Activated CD4-positive, alpha-beta memory T cell treated with anti-CD3 and anti-CD28 coated beads for 36 hours (primary cell): Measurements from ENCODE around the gene QRFP. TPM values are rescaled to one million over a fixed set of nuclear protein-coding genes. Genes with fewer than 3 reads are reported as not detected.

Experiments used
- CTCF ChIA-PET: fragments of 350-600 bp; sonication (Branson Sonifier 250); formaldehyde crosslinking; loops from one replicate; lab custom pipeline; 2021; ENCODE audit warnings: antibody characterized with exemption, inconsistent platforms; lab: Charles Lee
- POLR2A ChIA-PET: fragments of 350-600 bp; sonication (Branson Sonifier 250); formaldehyde crosslinking; loops from one replicate; lab custom pipeline; 2021; ENCODE audit warnings: antibody characterized with exemption; lab: Charles Lee
- DNase-seq: peaks from one replicate; pipeline ENCODE4 v3.0.0-alpha.2; 2020
- H3K27ac Mint-ChIP-seq: one replicate; pipeline ENCODE4 v1.8.0; 2021; ENCODE audit warnings: mixed read lengths
- H3K27me3 Mint-ChIP-seq: one replicate; pipeline ENCODE4 v1.8.0; 2021; ENCODE audit warnings: mixed read lengths
- H3K36me3 Mint-ChIP-seq: one replicate; pipeline ENCODE4 v1.8.0; 2021; ENCODE audit warnings: mixed read lengths
- H3K4me1 Mint-ChIP-seq: one replicate; pipeline ENCODE4 v1.8.0; 2021; ENCODE audit warnings: low read depth, mixed read lengths
- H3K4me3 Mint-ChIP-seq: one replicate; pipeline ENCODE4 v1.8.0; 2021; ENCODE audit warnings: mild to moderate bottlenecking, mixed read lengths
- H3K9me3 Mint-ChIP-seq: one replicate; pipeline ENCODE4 v1.8.0; 2021; ENCODE audit warnings: mixed read lengths
- intact Hi-C: fragments of 100-400 bp; cut with micrococcal nuclease; formaldehyde crosslinking; loops from one replicate; pipeline ENCODE4 v1.15.1; 2023
- total RNA-seq, 2 experiments: library from RNA; stranded (reverse); gene quantifications; one replicate each; pipeline ENCODE4 v1.2.3, GENCODE V29; 2021

Gene QRFP
- total RNA-seq, 2 experiments from 2014 or later: not detected

DNA sequence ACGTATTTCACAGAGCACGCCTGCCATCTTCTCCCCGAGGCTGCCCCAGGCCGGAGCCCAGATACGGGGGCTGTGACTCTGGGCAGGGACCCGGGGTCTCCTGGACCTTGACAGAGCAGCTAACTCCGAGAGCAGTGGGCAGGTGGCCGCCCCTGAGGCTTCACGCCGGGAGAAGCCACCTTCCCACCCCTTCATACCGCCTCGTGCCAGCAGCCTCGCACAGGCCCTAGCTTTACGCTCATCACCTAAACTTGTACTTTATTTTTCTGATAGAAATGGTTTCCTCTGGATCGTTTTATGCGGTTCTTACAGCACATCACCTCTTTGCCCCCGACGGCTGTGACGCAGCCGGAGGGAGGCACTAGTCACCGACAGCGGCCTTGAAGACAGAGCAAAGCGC, 9.6 kb downstream of the QRFP start:
- Mint-ChIP-seq H3K4me3 (no peak overlapping the region), H3K4me1 (no peaks in the 10 kb centered on the region), H3K9me3 (no peaks in the 10 kb centered on the region), H3K27me3 (no peaks in the 10 kb centered on the region), H3K36me3 (peaks cover 2% of the 10 kb centered on the region), H3K27ac (no peak overlapping the region)
- CTCF ChIA-PET: no interaction called here
- POLR2A ChIA-PET: no interaction called here
- intact Hi-C loops: no loop called here
- DNase-seq: no peak

- DNase-seq: no peak
- peaks cover 9% of the 10 kb centered on the region for H3K36me3 Mint-ChIP-seq
- no peaks in the 10 kb centered on the region for H3K4me1 Mint-ChIP-seq
- H3K9me3 Mint-ChIP-seq: no peaks in the 10 kb centered on the region
- H3K4me3 Mint-ChIP-seq: no peak overlapping the region
- H3K27ac Mint-ChIP-seq: no peak overlapping the region
- intact Hi-C loops: no loop called here
- CTCF ChIA-PET: no interaction called here
- POLR2A ChIA-PET: no interaction called here
- H3K27me3 Mint-ChIP-seq: no peaks in the 10 kb centered on the region
Observed at GRCh38 chr9:130885484-130886375, 10.9 kb downstream of the QRFP start.

GRCh38 chr9:130884542-130885483, 11.8 kb downstream of the QRFP start:
- Mint-ChIP-seq H3K4me1 (no peaks in the 10 kb centered on the region), H3K27ac (no peak overlapping the region), H3K4me3 (no peak overlapping the region), H3K27me3 (no peaks in the 10 kb centered on the region), H3K9me3 (no peaks in the 10 kb centered on the region), H3K36me3 (peaks cover 11% of the 10 kb centered on the region)
- CTCF ChIA-PET: no interaction called here
- POLR2A ChIA-PET: no interaction called here
- no peak for DNase-seq
- intact Hi-C loops: no loop called here

DNA sequence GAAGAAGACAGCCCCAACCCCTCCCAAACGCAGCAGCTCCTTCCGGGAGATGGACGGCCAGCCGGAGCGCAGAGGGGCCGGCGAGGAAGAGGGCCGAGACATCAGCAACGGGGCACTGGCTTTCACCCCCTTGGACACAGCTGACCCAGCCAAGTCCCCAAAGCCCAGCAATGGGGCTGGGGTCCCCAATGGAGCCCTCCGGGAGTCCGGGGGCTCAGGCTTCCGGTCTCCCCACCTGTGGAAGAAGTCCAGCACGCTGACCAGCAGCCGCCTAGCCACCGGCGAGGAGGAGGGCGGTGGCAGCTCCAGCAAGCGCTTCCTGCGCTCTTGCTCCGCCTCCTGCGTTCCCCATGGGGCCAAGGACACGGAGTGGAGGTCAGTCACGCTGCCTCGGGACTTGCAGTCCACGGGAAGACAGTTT, 12.5 kb downstream of the QRFP start:
- Mint-ChIP-seq H3K4me3 (no peak overlapping the region), H3K4me1 (no peaks in the 10 kb centered on the region), H3K36me3 (peaks cover 16% of the 10 kb centered on the region), H3K27me3 (no peaks in the 10 kb centered on the region), H3K9me3 (no peaks in the 10 kb centered on the region), H3K27ac (no peak overlapping the region)
- POLR2A ChIA-PET: no interaction called here
- intact Hi-C loops: no loop called here
- DNase-seq: no peak
- CTCF ChIA-PET: interaction anchor here (0.9 kb wide), 1 partner anchor 183 kb away, joined by 3 read pairs; no protein-coding TSS in a partner anchor

GRCh38 chr9:130883479-130883878, 13.1 kb downstream of the QRFP start:
- H3K4me1 Mint-ChIP-seq: no peaks in the 10 kb centered on the region
- POLR2A ChIA-PET: no interaction called here
- H3K27me3 Mint-ChIP-seq: no peaks in the 10 kb centered on the region
- CTCF ChIA-PET: interaction anchor here (0.5 to 0.9 kb wide), 2 partner anchors 130 to 182 kb away, joined by 3 to 4 read pairs; no protein-coding TSS in a partner anchor
- H3K9me3 Mint-ChIP-seq: no peaks in the 10 kb centered on the region
- H3K36me3 Mint-ChIP-seq: peaks cover 18% of the 10 kb centered on the region
- intact Hi-C loops: no loop called here
- DNase-seq: no peak
- H3K27ac Mint-ChIP-seq: no peak overlapping the region
- no peak overlapping the region for H3K4me3 Mint-ChIP-seq

- CTCF ChIA-PET: no interaction called here
- Mint-ChIP-seq H3K27ac (no peak overlapping the region), H3K4me1 (no peaks in the 10 kb centered on the region), H3K9me3 (no peaks in the 10 kb centered on the region), H3K27me3 (no peaks in the 10 kb centered on the region), H3K4me3 (no peak overlapping the region), H3K36me3 (peaks cover 18% of the 10 kb centered on the region)
- POLR2A ChIA-PET: no interaction called here
- intact Hi-C loops: no loop called here
- no peak for DNase-seq
Observed at GRCh38 chr9:130882696-130883225, 13.9 kb downstream of the QRFP start.

- POLR2A ChIA-PET: no interaction called here
- H3K27ac Mint-ChIP-seq: no peak overlapping the region
- H3K27me3 Mint-ChIP-seq: no peaks in the 10 kb centered on the region
- H3K36me3 Mint-ChIP-seq: peaks cover 18% of the 10 kb centered on the region
- CTCF ChIA-PET: no interaction called here
- no peaks in the 10 kb centered on the region for H3K4me1 Mint-ChIP-seq
- intact Hi-C loops: no loop called here
- H3K9me3 Mint-ChIP-seq: no peaks in the 10 kb centered on the region
- DNase-seq: no peak
- H3K4me3 Mint-ChIP-seq: no peak overlapping the region
Observed at GRCh38 chr9:130881516-130881915, 15.1 kb downstream of the QRFP start.

DNA sequence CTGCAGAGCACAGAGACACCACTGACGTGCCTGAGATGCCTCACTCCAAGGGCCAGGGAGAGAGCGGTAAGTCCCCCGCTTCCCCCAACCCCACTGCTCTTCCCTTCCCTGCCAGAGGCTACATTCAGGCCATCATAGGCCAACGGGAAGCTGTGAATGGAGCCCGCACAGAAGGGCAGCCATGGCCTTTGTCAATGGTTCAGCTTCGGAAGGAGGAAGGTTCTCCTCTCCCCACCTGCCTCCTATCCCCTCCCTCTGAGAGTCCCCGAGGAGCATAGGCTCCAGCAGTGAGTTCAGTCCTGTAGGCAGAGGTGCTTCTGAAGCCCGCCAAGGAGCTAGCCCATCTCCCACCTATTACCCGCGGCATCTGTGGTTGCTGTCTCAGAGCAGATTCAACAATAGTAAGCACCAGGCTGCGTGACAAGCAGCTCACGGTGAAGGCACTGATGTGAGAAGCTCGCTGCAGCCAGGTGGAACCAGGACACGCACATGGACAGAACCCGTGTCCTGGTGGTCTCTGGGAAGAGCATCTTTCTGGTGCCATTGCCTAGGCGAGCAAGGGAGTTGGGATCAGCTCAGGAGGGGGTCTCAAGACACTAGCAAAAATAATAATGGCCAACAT, 15.9 kb downstream of the QRFP start:
- no peak overlapping the region for H3K27ac Mint-ChIP-seq
- peaks cover 18% of the 10 kb centered on the region for H3K36me3 Mint-ChIP-seq
- intact Hi-C loops: no loop called here
- no peak overlapping the region for H3K4me3 Mint-ChIP-seq
- H3K27me3 Mint-ChIP-seq: no peaks in the 10 kb centered on the region
- no peaks in the 10 kb centered on the region for H3K4me1 Mint-ChIP-seq
- ChIA-PET POLR2A (no interaction called here), CTCF (interaction anchor here (1.1 to 1.5 kb wide), 2 partner anchors 15 to 18 kb away, joined by 3 to 4 read pairs; no protein-coding TSS in a partner anchor)
- no peak for DNase-seq
- no peaks in the 10 kb centered on the region for H3K9me3 Mint-ChIP-seq

GRCh38 chr9:130879863-130880411, 16.7 kb downstream of the QRFP start:
- ChIA-PET POLR2A (no interaction called here), CTCF (interaction anchor here (1.1 to 1.5 kb wide), 2 partner anchors 14 to 17 kb away, joined by 3 to 4 read pairs; no protein-coding TSS in a partner anchor)
- DNase-seq: no peak
- no peaks in the 10 kb centered on the region for H3K9me3 Mint-ChIP-seq
- no peak overlapping the region for H3K27ac Mint-ChIP-seq
- intact Hi-C loops: no loop called here
- H3K4me1 Mint-ChIP-seq: no peaks in the 10 kb centered on the region
- peaks cover 18% of the 10 kb centered on the region for H3K36me3 Mint-ChIP-seq
- H3K4me3 Mint-ChIP-seq: no peak overlapping the region
- H3K27me3 Mint-ChIP-seq: no peaks in the 10 kb centered on the region

GRCh38 chr9:130878295-130878694, 18.3 kb downstream of the QRFP start:
- Mint-ChIP-seq H3K4me3 (no peak overlapping the region), H3K27me3 (no peaks in the 10 kb centered on the region), H3K27ac (no peak overlapping the region), H3K4me1 (no peaks in the 10 kb centered on the region), H3K9me3 (no peaks in the 10 kb centered on the region), H3K36me3 (peaks cover 19% of the 10 kb centered on the region)
- CTCF ChIA-PET: interaction anchor here (1.1 to 1.2 kb wide), 2 partner anchors 8 to 13 kb away, joined by 3 read pairs; no protein-coding TSS in a partner anchor
- intact Hi-C loops: no loop called here
- POLR2A ChIA-PET: no interaction called here
- no peak for DNase-seq

GRCh38 chr9:130877300-130877699, 19.3 kb downstream of the QRFP start:
- H3K9me3 Mint-ChIP-seq: no peaks in the 10 kb centered on the region
- intact Hi-C loops: no loop called here
- no peak for DNase-seq
- H3K4me1 Mint-ChIP-seq: no peaks in the 10 kb centered on the region
- POLR2A ChIA-PET: no interaction called here
- H3K36me3 Mint-ChIP-seq: peaks cover 21% of the 10 kb centered on the region
- no peak overlapping the region for H3K27ac Mint-ChIP-seq
- CTCF ChIA-PET: no interaction called here
- no peaks in the 10 kb centered on the region for H3K27me3 Mint-ChIP-seq
- H3K4me3 Mint-ChIP-seq: no peak overlapping the region
